Measurements from ENCODE around the gene INAFM1. TPM values are rescaled to one million over a fixed set of nuclear protein-coding genes. Genes with fewer than 3 reads are reported as not detected.
"Not testable (repeated sequence)": the region's sequence is repeated elsewhere in the genome, so short reads cannot be mapped to it uniquely, and the experiment has no call there.

Gene INAFM1
- total RNA-seq, 1 donor from 2014 or later, result 11.2 TPM

DNA sequence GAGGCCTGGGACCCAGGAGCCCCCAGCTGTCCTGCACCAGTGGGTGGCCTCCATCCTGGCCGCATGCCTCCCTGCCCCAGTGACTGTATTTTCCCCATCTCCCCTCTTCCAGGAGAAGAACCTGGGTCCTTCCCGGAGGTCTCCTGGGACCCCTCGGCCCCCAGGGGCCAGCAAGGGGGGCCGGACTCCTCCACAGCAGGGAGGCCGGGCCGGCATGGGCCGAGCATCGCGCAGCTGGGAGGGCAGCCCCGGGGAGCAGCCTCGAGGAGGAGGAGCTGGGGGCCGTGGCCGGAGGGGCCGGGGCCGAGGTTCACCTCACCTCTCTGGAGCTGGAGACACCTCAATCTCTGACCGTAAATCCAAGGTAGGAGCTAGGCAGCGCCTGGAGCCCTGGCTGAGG, 14.2 kb upstream of the INAFM1 start:
- no peak for DNase-seq (ENCODE audit: missing footprints)
- no peak for ATAC-seq
- intact Hi-C loops (cut with DNase I), result no loop called here

DNA sequence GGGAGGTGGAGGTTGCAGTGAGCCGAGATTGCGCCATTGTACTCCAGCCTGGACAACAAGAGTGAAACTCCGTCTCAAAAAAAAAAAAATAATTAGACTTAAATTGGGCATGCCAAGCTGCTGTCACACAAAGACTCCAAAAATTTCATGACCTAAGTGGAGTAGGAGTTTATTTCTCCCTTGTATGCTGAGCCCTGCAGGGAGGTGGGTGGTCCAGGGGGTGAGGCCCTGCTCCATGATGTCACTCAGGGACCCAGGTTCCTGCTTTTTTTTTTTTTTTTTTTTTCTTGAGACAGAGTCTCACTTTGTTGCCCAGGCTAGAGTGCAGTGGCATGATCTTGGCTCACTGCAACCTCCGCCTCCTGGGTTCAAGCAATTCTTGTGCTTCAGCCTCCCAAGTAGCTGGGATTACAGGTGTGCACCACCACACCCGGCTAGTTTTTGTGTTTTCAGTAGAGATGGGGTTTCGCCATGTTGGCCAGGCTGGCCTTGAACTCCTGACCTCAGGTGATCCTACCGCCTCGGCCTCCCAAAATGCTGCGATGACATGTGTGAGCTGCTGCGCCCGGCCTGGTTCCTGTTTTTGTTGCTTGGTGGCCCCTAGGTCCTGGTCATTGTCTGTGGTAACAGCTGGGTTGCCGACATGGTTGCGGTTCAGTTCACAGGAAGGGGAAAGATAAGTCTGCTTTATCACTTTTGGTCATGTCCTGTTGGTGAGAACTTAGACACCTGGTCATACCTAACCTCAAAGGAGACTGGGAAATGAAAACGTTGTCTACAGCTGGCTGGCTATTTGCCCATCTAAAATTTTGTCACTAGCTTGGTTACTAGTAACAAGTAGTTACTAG, 12.5 kb upstream of the INAFM1 start:
- intact Hi-C loops (cut with DNase I); ATAC-seq; DNase-seq (ENCODE audit: missing footprints): not testable (repeated sequence)

DNA sequence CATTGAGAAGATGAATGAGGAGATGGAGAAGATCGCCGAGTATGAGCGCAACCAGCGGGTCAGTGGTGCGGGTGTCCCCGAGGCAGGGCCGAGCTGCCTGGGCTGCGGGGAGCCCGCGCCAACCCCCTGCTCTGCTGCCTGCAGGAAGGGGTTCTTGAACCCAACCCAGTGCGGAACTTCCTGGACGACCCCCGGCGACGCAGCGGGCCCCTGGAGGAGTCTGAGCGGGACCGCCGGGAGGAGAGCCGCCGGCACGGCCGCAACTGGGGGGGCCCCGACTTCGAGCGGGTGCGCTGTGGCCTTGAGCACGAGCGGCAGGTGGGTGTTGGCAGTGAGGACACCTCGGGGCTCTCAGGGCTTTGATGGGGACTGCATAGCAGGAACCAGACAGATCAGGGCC, 10.1 kb upstream of the INAFM1 start:
- no peak for ATAC-seq
- no peak for DNase-seq (ENCODE audit: missing footprints)
- intact Hi-C loops (cut with DNase I), result no loop called here

- intact Hi-C loops (cut with DNase I), result no loop called here
- no peak for ATAC-seq
- no peak for DNase-seq (ENCODE audit: missing footprints)
These were observed 8.2 kb upstream of the INAFM1 start for GRCh38 chr19:47266401-47266941.

GRCh38 chr19:47267350-47267759, 7.3 kb upstream of the INAFM1 start:
- intact Hi-C loops (cut with DNase I), result no loop called here
- DNase-seq (ENCODE audit: missing footprints), result no peak
- no peak for ATAC-seq

- no peak for DNase-seq (ENCODE audit: missing footprints)
- ATAC-seq, result no peak
- intact Hi-C loops (cut with DNase I), result no loop called here
These were observed 6.7 kb upstream of the INAFM1 start for GRCh38 chr19:47268028-47268427.

DNA sequence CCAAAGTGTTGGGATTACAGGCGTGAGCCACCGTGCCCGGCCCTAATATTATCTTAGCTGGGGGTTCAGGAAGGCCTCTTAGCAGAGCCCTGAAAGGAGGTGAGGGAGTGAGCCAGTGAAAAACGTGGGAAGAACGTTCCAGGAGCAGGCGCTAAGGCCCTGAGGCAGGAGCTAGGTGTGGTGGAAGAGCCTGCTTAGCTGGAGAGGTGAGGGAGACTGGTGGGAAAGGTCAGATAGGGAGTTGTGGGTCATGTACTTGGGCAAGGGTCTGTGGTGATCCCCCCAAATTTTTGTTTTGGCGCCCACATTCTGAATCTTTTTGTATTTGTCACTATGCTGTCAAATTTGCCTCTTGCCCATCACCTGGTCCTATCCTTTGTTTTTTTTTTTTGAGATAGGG, 5.1 kb upstream of the INAFM1 start:
- no peak for ATAC-seq
- intact Hi-C loops (cut with DNase I), result no loop called here

DNA sequence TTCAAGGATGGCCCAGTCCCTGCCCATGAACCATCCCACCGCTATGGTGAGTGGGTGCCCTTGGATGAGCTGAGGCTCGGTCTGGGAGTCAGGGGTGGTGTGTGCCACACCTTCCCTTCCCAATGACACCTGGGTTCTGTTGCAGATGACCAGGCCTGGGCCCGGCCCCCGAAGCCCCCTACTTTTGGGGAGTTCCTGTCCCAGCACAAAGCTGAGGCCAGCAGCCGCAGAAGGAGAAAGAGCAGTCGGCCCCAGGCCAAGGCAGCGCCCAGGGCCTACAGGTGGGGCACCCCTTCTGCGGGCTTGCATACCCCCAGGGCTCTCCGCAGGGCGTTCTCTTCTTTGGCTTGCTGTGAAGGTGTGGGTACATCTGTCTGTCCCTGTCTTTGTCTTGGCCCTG, 4.3 kb upstream of the INAFM1 start:
- ATAC-seq, result no peak

More for the DNA sequence above, 5.1 kb upstream of the INAFM1 start:
- no peak for DNase-seq (ENCODE audit: missing footprints)

DNA sequence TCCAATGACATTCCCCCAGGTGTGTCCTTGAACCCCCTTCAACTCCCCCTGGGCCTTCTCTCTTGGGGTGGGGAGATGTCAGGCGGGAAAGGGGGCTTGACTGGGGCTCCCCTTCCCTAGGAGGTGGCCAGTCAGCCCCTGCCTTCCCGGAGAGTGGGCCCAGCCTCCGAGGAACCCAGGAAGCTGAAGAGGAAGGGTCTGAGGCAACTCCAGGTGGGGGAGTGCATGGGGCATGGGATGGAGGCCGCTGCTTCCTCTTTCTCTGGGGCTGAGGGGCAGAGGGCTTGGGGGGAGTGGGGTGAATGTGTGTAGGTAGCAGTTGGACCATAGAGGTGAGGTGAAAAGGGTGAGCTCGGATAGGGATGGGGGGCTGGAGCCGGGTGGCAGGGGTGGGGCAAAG, 2.7 kb upstream of the INAFM1 start:
- DNase-seq (ENCODE audit: missing footprints) (no peak), ATAC-seq (no peak)
- intact Hi-C loops (cut with DNase I), result loop anchor here (10.0 kb wide), 1 partner anchor 433 kb away; no protein-coding TSS in a partner anchor

More for the DNA sequence above, 4.3 kb upstream of the INAFM1 start:
- no peak for DNase-seq (ENCODE audit: missing footprints)
- intact Hi-C loops (cut with DNase I), result loop anchor here (10.0 kb wide), 1 partner anchor 434 kb away; no protein-coding TSS in a partner anchor

GRCh38 chr19:47272448-47273312, 2.0 kb upstream of the INAFM1 start:
- ATAC-seq, result peak; percentile 0
- intact Hi-C loops (cut with DNase I), result loop anchor here (10.0 kb wide), 1 partner anchor 432 kb away; no protein-coding TSS in a partner anchor
- DNase-seq (ENCODE audit: missing footprints), result peak; percentile 75

- intact Hi-C loops (cut with DNase I), result loop anchor here (1.0 to 10.0 kb wide), 2 partner anchors 16 to 431 kb away; no protein-coding TSS in a partner anchor
- DNase-seq (ENCODE audit: missing footprints) (peak; percentile 95), ATAC-seq (peak; percentile 82)
These were observed 1.2 kb upstream of the INAFM1 start for GRCh38 chr19:47273313-47274070.

- ATAC-seq, result no peak
- intact Hi-C loops (cut with DNase I), result loop anchor here (1.0 to 10.0 kb wide), 2 partner anchors 18 to 430 kb away; no protein-coding TSS in a partner anchor
- DNase-seq (ENCODE audit: missing footprints), result peak; percentile 72
These were observed 441 bp downstream of the INAFM1 start for GRCh38 chr19:47274891-47275761.

GRCh38 chr19:47275791-47276461, 1.2 kb downstream of the INAFM1 start:
- ATAC-seq, result no peak
- intact Hi-C loops (cut with DNase I), result loop anchor here (10.0 kb wide), 1 partner anchor 429 kb away; no protein-coding TSS in a partner anchor
- DNase-seq (ENCODE audit: missing footprints), result peak; percentile 78

DNA sequence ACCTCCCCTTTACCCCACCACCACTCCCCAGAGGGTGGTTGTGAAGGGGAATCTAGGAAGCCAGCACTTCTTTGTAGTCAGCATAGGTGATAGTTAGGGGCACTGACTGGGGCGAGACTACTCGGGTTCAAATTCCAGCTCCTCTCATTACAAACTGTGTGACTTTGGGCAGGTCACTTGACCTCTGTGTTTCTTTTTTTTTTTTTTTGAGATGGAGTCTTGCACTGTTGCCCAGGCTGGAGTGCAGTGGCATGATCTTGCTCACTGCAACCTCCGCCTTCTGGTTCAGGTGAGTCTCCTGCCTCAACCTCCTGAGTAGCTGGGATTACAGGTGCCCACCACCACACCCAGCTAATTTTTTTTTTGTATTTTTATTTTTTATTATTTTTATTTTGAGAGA, 1.8 kb downstream of the INAFM1 start:
- ATAC-seq; DNase-seq (ENCODE audit: missing footprints): not testable (repeated sequence)
- intact Hi-C loops (cut with DNase I), result loop anchor here (10.0 kb wide), 1 partner anchor 428 kb away; no protein-coding TSS in a partner anchor

- no peak for DNase-seq (ENCODE audit: missing footprints)
- intact Hi-C loops (cut with DNase I), result no loop called here
- no peak for ATAC-seq
These were observed 5.6 kb downstream of the INAFM1 start for GRCh38 chr19:47280183-47280797.

DNA sequence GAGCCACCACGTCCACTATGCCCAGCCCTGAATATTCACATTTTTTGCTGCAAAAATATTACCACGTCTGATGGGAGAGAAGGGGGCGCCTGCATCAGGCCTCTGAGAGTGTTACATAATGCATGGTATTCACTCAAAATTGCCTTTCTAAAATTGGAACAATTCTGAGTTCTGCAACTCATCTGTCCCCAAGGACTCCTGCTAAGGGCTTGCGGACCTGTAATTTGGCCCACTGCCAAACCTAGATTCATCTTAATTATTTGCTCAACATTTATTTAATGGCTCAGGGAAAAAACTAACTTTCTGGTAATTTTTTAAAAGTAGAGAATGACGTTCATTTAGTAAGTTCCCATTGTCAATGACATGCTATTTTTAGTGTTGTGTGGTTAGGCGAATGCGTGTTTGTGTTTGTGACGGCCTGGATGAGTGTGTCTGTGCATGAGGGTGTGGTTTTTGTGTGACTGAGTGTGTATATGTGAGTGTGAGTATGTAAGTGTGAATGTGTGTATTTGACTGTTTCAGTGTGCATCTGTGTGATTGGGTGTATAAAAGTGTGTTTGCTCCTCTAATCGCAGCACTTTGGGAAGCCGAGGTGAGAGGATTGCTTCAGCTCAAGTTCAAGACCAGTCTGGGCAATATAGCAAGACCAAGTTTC, 8.8 kb downstream of the INAFM1 start:
- DNase-seq (ENCODE audit: missing footprints) (no peak), ATAC-seq (no peak)
- intact Hi-C loops (cut with DNase I), result no loop called here
